ENCODE measurements around the gene AGPAT2. TPM values are rescaled to one million over a fixed set of nuclear protein-coding genes. Genes with fewer than 3 reads are reported as not detected.

AGPAT2 gene
- total RNA-seq, 1 experiment from 2014 or later, result 77.9 TPM

GRCh38 chr9:136701668-136702053, 14.4 kb upstream of the AGPAT2 start:
- no peak for ATAC-seq
- intact Hi-C loops (cut with micrococcal nuclease; ENCODE audit: unreplicated experiment) (no loop called here), in situ Hi-C loops (cut with HindIII; ENCODE audit: low pct_unique_long_range_greater_than_20kb, low sequenced_read_pairs) (no loop called here)
- ChIA-PET CTCF (interaction anchor here (0.7 kb wide), 1 partner anchor 263 kb away, joined by 5 read pairs; no protein-coding TSS in a partner anchor), POLR2A (interaction anchor here (0.6 to 0.7 kb wide), 2 partner anchors 43 to 369 kb away, joined by 3 to 8 read pairs; partner anchors contain the start of gene SAPCD2)
- no TSS peak for BruUV-seq (replicated peaks)
- Histone ChIP-seq H3K4me1 (ENCODE audit: control insufficient read depth, insufficient read depth, low read length) (peaks cover 5% of the 10 kb centered on the region), H3K4me3 (ENCODE audit: low read depth in 2 of 2, low read length in 2 of 2) (no peak overlapping the region), H3K36me3 (ENCODE audit: control insufficient read depth, insufficient read depth, low read length) (no peaks in the 10 kb centered on the region), H3K27me3 (ENCODE audit: control insufficient read depth, insufficient read depth, low read length) (no peaks in the 10 kb centered on the region), H3K9me3 (ENCODE audit: control insufficient read depth, insufficient read depth, low read depth, low read length) (no peaks in the 10 kb centered on the region), H3K27ac (ENCODE audit: low read length) (no peak overlapping the region)
- TF ChIP-seq POLR2AphosphoS5 (IDR thresholded peaks at IDR 0.05; ENCODE audit: low read depth, low read length) (no peak), CTCF (IDR thresholded peaks at IDR 0.05) (no peak), TCF7L2 (IDR thresholded peaks at IDR 0.05; ENCODE audit: low read depth, low read length) (no peak), SIN3A (IDR thresholded peaks at IDR 0.05; ENCODE audit: borderline replicate concordance, insufficient read depth, low read depth, low read length) (no peak), REST (IDR thresholded peaks at IDR 0.05; ENCODE audit: insufficient read depth in 1 of 2, low read depth in 2 of 2, low read length in 1 of 2) (no peak)
- DNase-seq (ENCODE audit: low read depth, low spot score), result no peak

GRCh38 chr9:136700959-136701667, 13.9 kb upstream of the AGPAT2 start:
- BruUV-seq (replicated peaks), result no TSS peak
- CTCF ChIA-PET, result no interaction called here

More at GRCh38 chr9:136700959-136701667, 13.9 kb upstream of the AGPAT2 start:
- intact Hi-C loops (cut with micrococcal nuclease; ENCODE audit: unreplicated experiment), result no loop called here
- Histone ChIP-seq H3K27ac (ENCODE audit: low read length) (no peak overlapping the region), H3K4me3 (ENCODE audit: low read depth in 2 of 2, low read length in 2 of 2) (no peak overlapping the region), H3K9me3 (ENCODE audit: control insufficient read depth, insufficient read depth, low read depth, low read length) (no peaks in the 10 kb centered on the region), H3K36me3 (ENCODE audit: control insufficient read depth, insufficient read depth, low read length) (no peaks in the 10 kb centered on the region), H3K27me3 (ENCODE audit: control insufficient read depth, insufficient read depth, low read length) (no peaks in the 10 kb centered on the region), H3K4me1 (ENCODE audit: control insufficient read depth, insufficient read depth, low read length) (peaks cover 9% of the 10 kb centered on the region)
- ATAC-seq (no peak), DNase-seq (ENCODE audit: low read depth, low spot score) (no peak)
- in situ Hi-C loops (cut with HindIII; ENCODE audit: low pct_unique_long_range_greater_than_20kb, low sequenced_read_pairs), result no loop called here
- POLR2A ChIA-PET, result no interaction called here
- TF ChIP-seq TCF7L2 (IDR thresholded peaks at IDR 0.05; ENCODE audit: low read depth, low read length), result no peak
- no peak for TF ChIP-seq POLR2AphosphoS5 (IDR thresholded peaks at IDR 0.05; ENCODE audit: low read depth, low read length)
- no peak for TF ChIP-seq CTCF (IDR thresholded peaks at IDR 0.05)
- no peak for TF ChIP-seq REST (IDR thresholded peaks at IDR 0.05; ENCODE audit: insufficient read depth in 1 of 2, low read depth in 2 of 2, low read length in 1 of 2)
- TF ChIP-seq SIN3A (IDR thresholded peaks at IDR 0.05; ENCODE audit: borderline replicate concordance, insufficient read depth, low read depth, low read length), result no peak
